SU-DHL-6 (cell line): ENCODE measurements around the gene CTNND2.

Source experiments
- EZH2phosphoT487 ChIP-seq: fragments of 200-600 bp; sonication (generic), shearing (Covaris generic); conservative IDR thresholded peaks from 2 replicates; pipeline ENCODE4 v1.6.1; 2018; ENCODE audit warnings: mild to moderate bottlenecking, antibody characterized with exemption, low read length, moderate library complexity, mixed read lengths
- TF ChIP-seq, protein P1 (sequence below): fragments of 200-600 bp; sonication (generic); IDR thresholded peaks from one replicate; pipeline ENCODE4 v1.5.1; 2017; ENCODE audit warnings: antibody characterized with exemption, mild to moderate bottlenecking, low read length, moderate library complexity; ENCODE audit not compliant: insufficient read depth, poor library complexity, severe bottlenecking

DNA sequence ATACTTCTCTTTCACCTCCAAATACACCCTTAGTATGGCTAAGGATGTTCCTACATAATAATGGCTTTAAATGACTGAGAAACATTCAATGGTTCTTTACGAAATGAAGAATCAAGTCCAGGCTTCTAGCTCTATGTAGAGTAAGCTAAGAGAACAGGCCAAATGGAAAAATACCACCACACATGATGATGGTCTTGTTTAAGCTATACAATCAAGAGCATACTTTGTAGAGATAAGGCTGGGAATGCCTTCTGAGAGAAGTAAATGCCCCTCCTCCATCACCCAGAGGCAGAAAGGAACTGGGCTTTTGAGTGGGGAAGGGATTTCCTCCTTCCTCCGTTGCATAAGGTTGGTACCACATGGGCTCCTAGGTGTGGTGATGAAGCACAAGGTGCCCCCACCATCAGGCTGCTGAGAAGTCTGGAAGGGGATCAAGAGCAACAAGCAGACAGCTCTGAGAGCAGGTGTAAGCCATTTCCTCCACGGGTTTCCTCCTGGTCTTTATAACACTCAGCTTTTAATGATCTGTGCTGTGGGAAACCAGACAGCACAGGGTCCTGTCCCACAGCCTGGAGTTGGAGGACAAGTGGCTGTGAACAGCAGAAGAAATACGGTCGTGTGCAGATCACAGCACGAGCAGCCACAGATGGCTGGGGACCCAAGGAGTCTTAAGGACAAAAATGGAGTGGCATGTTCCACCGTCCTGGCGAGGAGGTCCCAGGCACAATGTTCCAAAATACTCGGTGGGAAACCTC is 396.9 kb downstream of the CTNND2 start:
- TF ChIP-seq, protein P1, sequence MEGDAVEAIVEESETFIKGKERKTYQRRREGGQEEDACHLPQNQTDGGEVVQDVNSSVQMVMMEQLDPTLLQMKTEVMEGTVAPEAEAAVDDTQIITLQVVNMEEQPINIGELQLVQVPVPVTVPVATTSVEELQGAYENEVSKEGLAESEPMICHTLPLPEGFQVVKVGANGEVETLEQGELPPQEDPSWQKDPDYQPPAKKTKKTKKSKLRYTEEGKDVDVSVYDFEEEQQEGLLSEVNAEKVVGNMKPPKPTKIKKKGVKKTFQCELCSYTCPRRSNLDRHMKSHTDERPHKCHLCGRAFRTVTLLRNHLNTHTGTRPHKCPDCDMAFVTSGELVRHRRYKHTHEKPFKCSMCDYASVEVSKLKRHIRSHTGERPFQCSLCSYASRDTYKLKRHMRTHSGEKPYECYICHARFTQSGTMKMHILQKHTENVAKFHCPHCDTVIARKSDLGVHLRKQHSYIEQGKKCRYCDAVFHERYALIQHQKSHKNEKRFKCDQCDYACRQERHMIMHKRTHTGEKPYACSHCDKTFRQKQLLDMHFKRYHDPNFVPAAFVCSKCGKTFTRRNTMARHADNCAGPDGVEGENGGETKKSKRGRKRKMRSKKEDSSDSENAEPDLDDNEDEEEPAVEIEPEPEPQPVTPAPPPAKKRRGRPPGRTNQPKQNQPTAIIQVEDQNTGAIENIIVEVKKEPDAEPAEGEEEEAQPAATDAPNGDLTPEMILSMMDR: no peak
- TF ChIP-seq EZH2phosphoT487: no peak
